HG03139 (cell line): ENCODE measurements around the gene SPRED2.

Experiments
- ATAC-seq: cut with Tn5 transposase; IDR thresholded peaks from one replicate; pipeline ENCODE4 v1.9.1; 2021; ENCODE audit not compliant: unreplicated experiment

SPRED2 gene

GRCh38 chr2:65442420-65443020, 10.1 kb upstream of the SPRED2 start:
- no peak for ATAC-seq

GRCh38 chr2:65438137-65438899, 5.9 kb upstream of the SPRED2 start:
- ATAC-seq = no peak

- no peak for ATAC-seq
Observed at GRCh38 chr2:65437392-65438135, 5.2 kb upstream of the SPRED2 start.

GRCh38 chr2:65436824-65437221, 4.4 kb upstream of the SPRED2 start:
- peak; percentile 65 for ATAC-seq

GRCh38 chr2:65436169-65436823, 3.9 kb upstream of the SPRED2 start:
- ATAC-seq = peak; percentile 31

GRCh38 chr2:65435625-65436168, 3.3 kb upstream of the SPRED2 start:
- peak; percentile 11 for ATAC-seq

- ATAC-seq = no peak
Observed at GRCh38 chr2:65434592-65435241, 2.3 kb upstream of the SPRED2 start.

GRCh38 chr2:65431421-65432226, 775 bp downstream of the SPRED2 start:
- peak; percentile 20 for ATAC-seq

- peak; percentile 30 for ATAC-seq
Observed at GRCh38 chr2:65430603-65431420, 1.6 kb downstream of the SPRED2 start.

- ATAC-seq = no peak
Observed at GRCh38 chr2:65429786-65430602, 2.4 kb downstream of the SPRED2 start.

- ATAC-seq = no peak
Observed at GRCh38 chr2:65427532-65427931, 4.9 kb downstream of the SPRED2 start.

- ATAC-seq = no peak
Observed at GRCh38 chr2:65425276-65425675, 7.1 kb downstream of the SPRED2 start.

GRCh38 chr2:65424391-65424790, 8.0 kb downstream of the SPRED2 start:
- no peak for ATAC-seq

GRCh38 chr2:65421432-65421748, 11.0 kb downstream of the SPRED2 start:
- no peak for ATAC-seq

GRCh38 chr2:65420712-65421431, 11.5 kb downstream of the SPRED2 start:
- ATAC-seq = no peak

GRCh38 chr2:65417509-65418085, 14.8 kb downstream of the SPRED2 start:
- no peak for ATAC-seq

- no peak for ATAC-seq
Observed at GRCh38 chr2:65416945-65417344, 15.5 kb downstream of the SPRED2 start.
